OCI-LY1 (cell line): ENCODE results near the gene RAB24.

Source experiments
- H2AFZ ChIP-seq: fragments of 200-600 bp; sonication (generic), shearing (Covaris generic); 2 replicates; pipeline ENCODE4 v1.6.0; 2014; ENCODE audit warnings: antibody characterized with exemption, mild to moderate bottlenecking, low read length
- H3F3A ChIP-seq: fragments of 200-600 bp; sonication (generic), shearing (Covaris generic); 2 replicates; pipeline ENCODE4 v1.6.0; 2014; ENCODE audit warnings: mild to moderate bottlenecking, antibody characterized with exemption, low read length, moderate library complexity; ENCODE audit not compliant: insufficient read depth
- H3K27ac ChIP-seq: fragments of 200-600 bp; sonication (generic); 2 replicates; pipeline ENCODE4 v1.5.1; 2014; ENCODE audit warnings: low read length, mixed run types, mild to moderate bottlenecking, low read depth; ENCODE audit not compliant: poor library complexity, severe bottlenecking
- H3K27me3 ChIP-seq: fragments of 200-600 bp; sonication (generic); 2 replicates; pipeline ENCODE4 v1.6.0; 2014; ENCODE audit warnings: antibody characterized with exemption, mild to moderate bottlenecking, low read length, moderate library complexity; ENCODE audit not compliant: insufficient read depth
- H3K36me3 ChIP-seq: fragments of 200-600 bp; sonication (generic); 2 replicates; pipeline ENCODE4 v1.6.1; 2014; ENCODE audit warnings: mild to moderate bottlenecking, antibody characterized with exemption, low read length, moderate library complexity, mixed read lengths; ENCODE audit not compliant: insufficient read depth
- H3K4me1 ChIP-seq: fragments of 200-600 bp; sonication (generic); 2 replicates; pipeline ENCODE4 v1.5.1; 2014; ENCODE audit warnings: mild to moderate bottlenecking, low read length, moderate library complexity; ENCODE audit not compliant: insufficient read depth, severe bottlenecking
- H3K4me2 ChIP-seq: fragments of 200-600 bp; sonication (generic), shearing (Covaris generic); 2 replicates; pipeline ENCODE4 v1.6.1; 2014; ENCODE audit warnings: low read length
- H3K4me3 ChIP-seq: fragments of 200-600 bp; sonication (generic); 2 replicates; pipeline ENCODE4 v1.5.1; 2014; ENCODE audit warnings: low read length, low read depth, mild to moderate bottlenecking, mixed read lengths; ENCODE audit not compliant: poor library complexity, severe bottlenecking
- H3K79me2 ChIP-seq: fragments of 200-600 bp; shearing (Covaris generic); 2 replicates; pipeline ENCODE4 v1.6.1; 2016; ENCODE audit warnings: mixed run types, low read length, mixed read lengths; ENCODE audit not compliant: insufficient read depth
- H3K9ac ChIP-seq: fragments of 200-600 bp; sonication (generic), shearing (Covaris generic); 2 replicates; pipeline ENCODE4 v1.6.1; 2014; ENCODE audit warnings: mild to moderate bottlenecking, low read length, mixed read lengths
- H3K9me2 ChIP-seq: fragments of 200-600 bp; sonication (generic), shearing (Covaris generic); 2 replicates; pipeline ENCODE4 v1.6.1; 2014; ENCODE audit warnings: low read depth, mild to moderate bottlenecking, low read length, mixed read lengths
- H3K9me3 ChIP-seq: fragments of 200-600 bp; shearing (Covaris generic); 2 replicates; pipeline ENCODE4 v1.6.1; 2014; ENCODE audit warnings: low read length, mixed read lengths
- H4K20me1 ChIP-seq: fragments of 200-600 bp; sonication (generic), shearing (Covaris generic); 2 replicates; pipeline ENCODE4 v1.6.0; 2016; ENCODE audit warnings: mild to moderate bottlenecking, low read length; ENCODE audit not compliant: insufficient read depth
- CTCF ChIP-seq: fragments of 200-600 bp; sonication (generic), shearing (Covaris generic); IDR thresholded peaks from 2 replicates; pipeline ENCODE4 v1.5.1; 2017; ENCODE audit warnings: mild to moderate bottlenecking, antibody characterized with exemption, low read length, moderate library complexity, mixed read lengths
- EZH2 ChIP-seq: fragments of 200-600 bp; sonication (generic), shearing (Covaris generic); IDR thresholded peaks from 2 replicates; pipeline ENCODE4 v1.8.0; 2017; ENCODE audit warnings: borderline replicate concordance, mixed run types, mild to moderate bottlenecking, antibody characterized with exemption, low read length, moderate library complexity, mixed read lengths

The RAB24 gene

GRCh38 chr5:177333420-177334154, 30.1 kb upstream of the RAB24 start:
- no peak for TF ChIP-seq CTCF
- no peak for TF ChIP-seq EZH2
- Histone ChIP-seq H3K9me2 (no peaks in the 10 kb centered on the region), H3K4me3 (no peak overlapping the region), H3K4me1 (no peaks in the 10 kb centered on the region), H3K36me3 (peaks cover 79% of the 10 kb centered on the region), H3K9me3 (no peaks in the 10 kb centered on the region), H3K4me2 (no peak overlapping the region), H3K79me2 (no peaks in the 10 kb centered on the region), H3K27ac (no peak overlapping the region), H3K9ac (no peak overlapping the region), H4K20me1 (no peaks in the 10 kb centered on the region), H3F3A (no peaks in the 10 kb centered on the region), H3K27me3 (no peaks in the 10 kb centered on the region), H2AFZ (no peak overlapping the region)

- H3K9ac ChIP-seq = no peak overlapping the region
- no peaks in the 10 kb centered on the region for H3K9me3 ChIP-seq
- no peak overlapping the region for H2AFZ ChIP-seq
- H3K27ac ChIP-seq = no peak overlapping the region
- no peak overlapping the region for H3K4me2 ChIP-seq
- peaks cover 72% of the 10 kb centered on the region for H3K36me3 ChIP-seq
- no peaks in the 10 kb centered on the region for H4K20me1 ChIP-seq
- no peaks in the 10 kb centered on the region for H3K27me3 ChIP-seq
- no peaks in the 10 kb centered on the region for H3K9me2 ChIP-seq
- H3K4me3 ChIP-seq = no peak overlapping the region
- TF ChIP-seq CTCF = no peak
- TF ChIP-seq EZH2 = no peak
- no peaks in the 10 kb centered on the region for H3K4me1 ChIP-seq
- H3K79me2 ChIP-seq = no peaks in the 10 kb centered on the region
- H3F3A ChIP-seq = no peaks in the 10 kb centered on the region
Measured at GRCh38 chr5:177332896-177333260, 29.4 kb upstream of the RAB24 start.

- Histone ChIP-seq H3K36me3 (peaks cover 71% of the 10 kb centered on the region), H4K20me1 (no peaks in the 10 kb centered on the region), H3K27me3 (no peaks in the 10 kb centered on the region), H3F3A (no peaks in the 10 kb centered on the region), H3K4me1 (no peaks in the 10 kb centered on the region), H3K79me2 (no peaks in the 10 kb centered on the region), H3K9me3 (no peaks in the 10 kb centered on the region), H3K4me3 (no peak overlapping the region), H3K9ac (no peak overlapping the region), H2AFZ (no peak overlapping the region), H3K27ac (no peak overlapping the region), H3K9me2 (no peaks in the 10 kb centered on the region), H3K4me2 (no peak overlapping the region)
- TF ChIP-seq CTCF (no peak), EZH2 (no peak)
Measured at GRCh38 chr5:177332031-177332895, 28.7 kb upstream of the RAB24 start.
